NCI-H2196 (cell line): ENCODE data around the gene ARL14.
"Not testable (repeated sequence)": the region's sequence is repeated elsewhere in the genome, so short reads cannot be mapped to it uniquely, and the experiment has no call there.

ENCODE experiments used
- DNase-seq: peaks from one replicate; lab custom pipeline; 2025; ENCODE audit not compliant: unreplicated experiment; lab: John Stamatoyannopoulos, UW

The ARL14 gene

GRCh38 chr3:160675566-160676124, 1.3 kb upstream of the ARL14 start:
- DNase-seq, result no peak

GRCh38 chr3:160677459-160677881, 510 bp downstream of the ARL14 start:
- no peak for DNase-seq

GRCh38 chr3:160678292-160678842, 1.4 kb downstream of the ARL14 start:
- no peak for DNase-seq

GRCh38 chr3:160684368-160684740, 7.4 kb downstream of the ARL14 start:
- no peak for DNase-seq

GRCh38 chr3:160685144-160685766, 8.3 kb downstream of the ARL14 start:
- no peak for DNase-seq

GRCh38 chr3:160686955-160687535, 10.1 kb downstream of the ARL14 start:
- DNase-seq, result peak; percentile 38

- no peak for DNase-seq
These were observed 14.2 kb downstream of the ARL14 start for GRCh38 chr3:160691151-160691550.

GRCh38 chr3:160691962-160692361, 15.0 kb downstream of the ARL14 start:
- DNase-seq, result no peak

GRCh38 chr3:160693191-160693590, 16.2 kb downstream of the ARL14 start:
- no peak for DNase-seq

- DNase-seq, result no peak
These were observed 17.4 kb downstream of the ARL14 start for GRCh38 chr3:160694345-160694744.

- no peak for DNase-seq
These were observed 18.0 kb downstream of the ARL14 start for GRCh38 chr3:160695003-160695402.

- no peak for DNase-seq
These were observed 19.0 kb downstream of the ARL14 start for GRCh38 chr3:160695915-160696327.

- no peak for DNase-seq
These were observed 20.8 kb downstream of the ARL14 start for GRCh38 chr3:160697637-160698380.

GRCh38 chr3:160698599-160699195, 21.7 kb downstream of the ARL14 start:
- DNase-seq, result no peak

GRCh38 chr3:160701490-160701889, 24.5 kb downstream of the ARL14 start:
- DNase-seq, result no peak

- no peak for DNase-seq
These were observed 25.3 kb downstream of the ARL14 start for GRCh38 chr3:160702290-160702689.

GRCh38 chr3:160703974-160704373, 27.0 kb downstream of the ARL14 start:
- DNase-seq, result no peak

- peak; percentile 79 for DNase-seq
These were observed 30.3 kb downstream of the ARL14 start for GRCh38 chr3:160707187-160707794.

GRCh38 chr3:160709477-160710182, 32.7 kb downstream of the ARL14 start:
- no peak for DNase-seq

GRCh38 chr3:160713144-160713543, 36.2 kb downstream of the ARL14 start:
- DNase-seq, result not testable (repeated sequence)
